Suprapubic skin (tissue), 4 donors: ENCODE measurements around the gene KRTAP5-3. TPM values are rescaled to one million over a fixed set of nuclear protein-coding genes. Genes with fewer than 3 reads are reported as not detected.
"Not testable (repeated sequence)": the region's sequence is repeated elsewhere in the genome, so short reads cannot be mapped to it uniquely, and the experiment has no call there.

ENCODE experiments used
- DNase-seq, 2 donors: peaks; one replicate each; pipeline ENCODE4 v3.0.0-alpha.2; 2019; ENCODE audit warnings: low spot score in 2 of 2
- H3K27ac ChIP-seq: fragments of 200-600 bp; sonication (generic); one replicate; pipeline ENCODE4 v1.5.1; 2019
- H3K27me3 ChIP-seq: fragments of 200-600 bp; sonication (generic); one replicate; pipeline ENCODE4 v1.5.1; 2019
- H3K36me3 ChIP-seq: fragments of 200-600 bp; sonication (generic); one replicate; pipeline ENCODE4 v1.5.1; 2019
- H3K4me1 ChIP-seq: fragments of 200-600 bp; sonication (generic); one replicate; pipeline ENCODE4 v1.5.1; 2019
- H3K4me3 ChIP-seq: fragments of 200-600 bp; sonication (generic); one replicate; pipeline ENCODE4 v1.5.1; 2019; ENCODE audit warnings: mild to moderate bottlenecking
- H3K9me3 ChIP-seq: fragments of 200-600 bp; sonication (generic); one replicate; pipeline ENCODE4 v1.5.1; 2019
- EP300 ChIP-seq: sonication (generic); formaldehyde crosslinking; IDR thresholded peaks from one replicate; pipeline ENCODE4 v1.6.1; 2017; ENCODE audit warnings: antibody characterized with exemption
- POLR2A ChIP-seq, 2 donors: fragments of 450-650 bp; IDR thresholded peaks; one replicate each; pipeline ENCODE4 v1.6.1; 2017; ENCODE audit warnings: antibody characterized with exemption in 2 of 2, mild to moderate bottlenecking in 2 of 2, moderate library complexity in 2 of 2
- POLR2AphosphoS5 ChIP-seq, 3 donors: sonication (generic); formaldehyde crosslinking; IDR thresholded peaks; one replicate each; pipeline ENCODE4 v1.6.1; 2017; ENCODE audit warnings: antibody characterized with exemption in 3 of 3
- WGBS: methylation state at CpG from one replicate; pipeline ENCODE4 v1.1.5; 2018; 5-methylcytosine and 5-hydroxymethylcytosine counted together
- total RNA-seq, 4 donors: library from RNA; depleted of rRNA; stranded (reverse); fragments of >200 nt; gene quantifications; one replicate each; pipeline ENCODE4 v1.1.0, GENCODE V29; 2016
- TF ChIP-seq, protein P1 (sequence below), 2 donors: fragments of 200-600 bp in 1 of 2; fragments of 450-650 bp in 1 of 2; sonication (generic) in 1 of 2; IDR thresholded peaks; one replicate each; pipeline ENCODE4 v1.5.1; 2016 to 2019; ENCODE audit warnings: antibody characterized with exemption in 2 of 2, mild to moderate bottlenecking in 1 of 2, moderate library complexity in 1 of 2

Gene KRTAP5-3
- total RNA-seq, 4 donors from 2014 or later, result 3.7 to 14.9 (median 4.4) TPM; not detected in 1

DNA sequence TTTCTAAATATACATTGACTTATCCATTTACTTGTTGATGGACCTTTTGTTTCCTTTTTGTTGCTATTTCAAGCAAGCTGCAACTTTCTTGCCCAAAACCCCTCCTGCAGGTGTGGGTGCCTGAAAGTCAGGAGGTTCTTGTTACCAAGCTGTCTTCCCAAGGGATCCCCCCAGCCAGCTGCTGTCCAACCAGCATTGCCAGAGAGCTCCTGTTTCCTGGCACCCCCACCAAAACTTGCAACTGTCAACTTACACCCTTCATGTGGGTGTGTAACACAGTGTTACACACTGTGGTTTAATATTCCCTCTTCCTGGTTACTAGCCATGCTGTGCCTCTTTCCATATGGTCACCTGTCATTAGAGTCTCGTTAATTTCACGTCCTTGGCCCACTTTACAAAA is 21.6 kb downstream of the KRTAP5-3 start:
- Histone ChIP-seq H3K9me3 (no peaks in the 10 kb centered on the region), H3K27ac (no peak overlapping the region), H3K4me1 (peaks cover 10% of the 10 kb centered on the region), H3K36me3 (no peaks in the 10 kb centered on the region), H3K4me3 (no peak overlapping the region), H3K27me3 (peaks cover 21% of the 10 kb centered on the region)
- TF ChIP-seq EP300, result no peak
- TF ChIP-seq POLR2A (IDR thresholded peaks at IDR 0.05), result no peak
- TF ChIP-seq POLR2AphosphoS5 (IDR thresholded peaks at IDR 0.05), result no peak
- TF ChIP-seq, protein P1, sequence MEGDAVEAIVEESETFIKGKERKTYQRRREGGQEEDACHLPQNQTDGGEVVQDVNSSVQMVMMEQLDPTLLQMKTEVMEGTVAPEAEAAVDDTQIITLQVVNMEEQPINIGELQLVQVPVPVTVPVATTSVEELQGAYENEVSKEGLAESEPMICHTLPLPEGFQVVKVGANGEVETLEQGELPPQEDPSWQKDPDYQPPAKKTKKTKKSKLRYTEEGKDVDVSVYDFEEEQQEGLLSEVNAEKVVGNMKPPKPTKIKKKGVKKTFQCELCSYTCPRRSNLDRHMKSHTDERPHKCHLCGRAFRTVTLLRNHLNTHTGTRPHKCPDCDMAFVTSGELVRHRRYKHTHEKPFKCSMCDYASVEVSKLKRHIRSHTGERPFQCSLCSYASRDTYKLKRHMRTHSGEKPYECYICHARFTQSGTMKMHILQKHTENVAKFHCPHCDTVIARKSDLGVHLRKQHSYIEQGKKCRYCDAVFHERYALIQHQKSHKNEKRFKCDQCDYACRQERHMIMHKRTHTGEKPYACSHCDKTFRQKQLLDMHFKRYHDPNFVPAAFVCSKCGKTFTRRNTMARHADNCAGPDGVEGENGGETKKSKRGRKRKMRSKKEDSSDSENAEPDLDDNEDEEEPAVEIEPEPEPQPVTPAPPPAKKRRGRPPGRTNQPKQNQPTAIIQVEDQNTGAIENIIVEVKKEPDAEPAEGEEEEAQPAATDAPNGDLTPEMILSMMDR (IDR thresholded peaks at IDR 0.05), result no peak
- WGBS, result 65% methylated on average over 2 of the region's 2 CpGs
- no peak for DNase-seq

DNA sequence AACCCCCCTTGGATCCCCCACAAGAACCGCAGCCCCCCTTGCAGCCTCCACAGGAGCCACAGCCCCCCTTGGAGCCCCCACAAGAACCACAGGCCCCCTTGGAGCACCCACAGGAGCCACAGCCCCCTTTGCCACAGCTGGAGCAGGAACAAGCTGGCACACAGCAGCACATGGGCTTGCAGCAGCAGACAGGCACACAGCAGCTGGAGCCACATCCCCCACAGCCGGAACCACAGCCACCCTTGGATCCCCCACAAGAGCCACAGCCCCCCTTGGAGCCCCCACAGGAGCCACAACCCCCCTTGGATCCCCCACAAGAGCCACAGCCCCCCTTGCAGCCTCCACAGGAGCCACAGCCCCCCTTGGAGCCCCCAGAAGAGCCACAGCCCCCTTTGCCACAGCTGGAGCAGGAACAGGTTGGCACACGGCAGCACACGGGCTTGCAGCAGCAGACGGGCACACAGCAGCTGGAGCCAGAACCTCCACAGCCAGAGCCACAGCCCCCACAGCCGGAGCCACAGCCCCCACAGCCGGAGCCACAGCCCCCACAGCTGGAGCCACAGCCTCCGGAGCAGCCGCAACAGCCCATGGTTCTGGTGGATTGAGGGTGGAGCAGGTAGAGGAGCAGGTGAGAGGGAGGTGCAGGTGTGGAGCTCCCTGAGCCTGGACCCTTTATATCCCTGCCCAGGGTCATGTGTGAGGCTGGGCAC is 23.4 kb downstream of the KRTAP5-3 start, which contains the start of gene KRTAP5-1:
TSS of gene KRTAP5-1 (minus strand) at position 623 of the 710 bp plus-strand sequence. CDS start at position 589, 34 bp downstream.
- H3K4me3 ChIP-seq, DNase-seq, H3K36me3 ChIP-seq, H3K27ac ChIP-seq, H3K9me3 ChIP-seq: not testable (repeated sequence)
- Histone ChIP-seq H3K4me1 (peaks cover 10% of the 10 kb centered on the region), H3K27me3 (peaks cover 18% of the 10 kb centered on the region)
- 77% methylated on average over 3 of the region's 9 CpGs for WGBS

DNA sequence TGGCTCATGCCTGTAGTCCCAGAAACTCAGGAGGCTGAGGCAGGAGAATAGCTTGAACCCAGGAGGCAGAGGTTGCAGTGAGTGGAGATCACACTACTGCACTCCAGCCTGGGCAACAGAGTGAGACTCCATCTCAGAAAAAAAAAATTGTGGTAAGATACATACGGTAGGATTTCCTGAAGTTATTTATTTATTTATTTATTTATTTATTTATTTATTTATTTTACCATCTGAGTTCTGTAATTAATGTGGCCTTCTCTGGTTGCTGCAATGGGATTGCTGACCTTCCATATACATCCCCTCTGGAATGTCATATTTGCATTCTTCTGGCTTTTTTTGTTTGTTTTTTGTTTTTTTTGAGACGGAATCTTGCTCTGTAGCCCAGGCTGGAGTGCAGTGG is 25.4 kb downstream of the KRTAP5-3 start:
- not testable (repeated sequence) for DNase-seq, H3K36me3 ChIP-seq

DNA sequence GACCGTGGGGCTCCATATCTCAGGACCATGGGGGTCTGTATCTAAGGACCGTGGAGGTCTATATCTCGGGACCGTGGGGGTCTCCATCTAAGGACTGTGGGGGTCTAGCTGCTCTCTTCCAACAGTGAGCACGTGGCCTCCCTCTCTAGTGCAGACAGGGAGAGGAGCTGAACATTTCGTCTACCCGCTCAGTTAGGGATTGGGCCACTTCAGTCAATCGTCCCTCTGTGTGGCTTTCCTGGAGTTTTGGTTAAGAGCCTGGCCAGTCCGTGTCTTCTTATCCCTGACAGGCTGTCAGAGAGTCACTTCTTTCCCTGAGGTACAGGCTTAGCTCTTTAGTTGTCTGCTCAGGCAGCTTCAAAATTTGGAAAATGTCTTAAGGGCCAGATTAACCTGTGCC is 26.3 kb downstream of the KRTAP5-3 start:
- 83% methylated on average over 6 of the region's 9 CpGs for WGBS
- TF ChIP-seq POLR2A (IDR thresholded peaks at IDR 0.05) (no peak), EP300 (no peak), POLR2AphosphoS5 (IDR thresholded peaks at IDR 0.05) (no peak)
- TF ChIP-seq, protein P1 (IDR thresholded peaks at IDR 0.05), result no peak
- peaks cover 10% of the 10 kb centered on the region for H3K9me3 ChIP-seq
- H3K27me3 ChIP-seq, result peaks cover 24% of the 10 kb centered on the region
- no peak overlapping the region for H3K27ac ChIP-seq
- H3K36me3 ChIP-seq, result no peaks in the 10 kb centered on the region
- DNase-seq, result no peak
- no peaks in the 10 kb centered on the region for H3K4me1 ChIP-seq
- H3K4me3 ChIP-seq, result no peak overlapping the region

More for the DNA sequence above, 25.4 kb downstream of the KRTAP5-3 start:
- not testable (repeated sequence) for H3K27ac ChIP-seq, H3K4me1 ChIP-seq, H3K9me3 ChIP-seq, H3K4me3 ChIP-seq
- peaks cover 19% of the 10 kb centered on the region for H3K27me3 ChIP-seq
- 82% methylated on average over 2 of the region's 2 CpGs for WGBS

DNA sequence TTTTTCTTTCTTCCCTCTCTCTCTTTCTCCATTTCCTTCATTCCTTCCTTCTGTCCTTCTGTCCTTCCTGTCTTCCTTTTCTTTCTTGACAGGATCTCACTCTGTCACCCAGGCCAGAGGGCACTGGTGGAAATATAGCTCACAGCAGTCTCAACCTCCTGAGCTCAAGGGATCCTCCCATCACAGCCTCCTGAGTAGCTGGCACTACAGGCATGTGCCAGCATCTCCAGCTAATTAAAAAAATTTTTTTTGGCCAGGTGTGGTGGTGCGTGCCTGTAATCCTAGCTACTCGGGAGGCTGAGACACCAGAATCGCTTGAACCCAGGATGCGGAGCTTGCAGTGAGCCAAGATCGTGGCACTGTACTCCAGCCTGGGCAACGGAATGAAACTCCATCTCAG is 31.4 kb downstream of the KRTAP5-3 start:
- DNase-seq, result no peak
- Histone ChIP-seq H3K36me3 (no peaks in the 10 kb centered on the region), H3K4me3 (no peak overlapping the region), H3K9me3 (peaks cover 10% of the 10 kb centered on the region), H3K27me3 (peaks cover 41% of the 10 kb centered on the region), H3K27ac (no peak overlapping the region), H3K4me1 (peaks cover 27% of the 10 kb centered on the region)
- TF ChIP-seq POLR2A (IDR thresholded peaks at IDR 0.05) (no peak), EP300 (no peak)
- TF ChIP-seq, protein P1 (IDR thresholded peaks at IDR 0.05), result no peak
- 73% methylated on average over 6 of the region's 6 CpGs for WGBS

DNA sequence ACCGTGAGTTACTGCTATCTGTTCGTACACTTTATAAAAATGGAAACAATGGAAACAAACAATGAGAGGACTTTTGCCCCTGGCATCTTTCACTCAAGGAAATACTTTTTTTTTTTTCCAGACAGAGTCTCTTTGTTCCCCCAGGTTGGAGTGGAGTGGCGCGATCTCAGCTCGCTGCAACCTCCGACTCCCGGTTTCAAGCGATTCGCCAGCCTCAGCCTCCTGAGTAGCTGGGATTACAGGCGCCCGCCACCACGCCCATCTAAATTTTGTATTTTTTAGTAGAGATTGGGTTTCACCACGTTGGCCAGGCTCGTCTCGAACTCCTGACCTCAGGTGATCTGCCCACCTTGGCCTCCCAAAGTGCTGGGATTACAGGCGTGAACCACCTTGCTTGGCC is 32.5 kb downstream of the KRTAP5-3 start:
- not testable (repeated sequence) for H3K4me3 ChIP-seq, DNase-seq, H3K27ac ChIP-seq, H3K36me3 ChIP-seq, H3K9me3 ChIP-seq
- 80% methylated on average over 16 of the region's 16 CpGs for WGBS
- Histone ChIP-seq H3K27me3 (peaks cover 46% of the 10 kb centered on the region), H3K4me1 (peaks cover 35% of the 10 kb centered on the region)

DNA sequence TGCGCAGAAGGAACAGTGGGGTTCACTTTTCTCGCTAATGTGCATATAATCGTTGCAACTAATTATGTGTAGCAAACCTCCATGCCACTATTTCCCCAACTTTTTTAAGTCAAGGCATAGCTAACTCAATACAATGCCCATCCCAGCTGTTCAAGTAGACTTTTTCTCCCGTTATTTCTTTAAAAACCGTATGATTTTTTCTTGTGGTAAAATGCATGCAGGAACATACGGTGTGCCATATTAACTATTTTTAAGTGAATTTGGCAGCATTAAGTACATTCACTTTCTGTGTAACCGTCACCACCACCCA is 33.4 kb downstream of the KRTAP5-3 start:
- no peak overlapping the region for H3K4me3 ChIP-seq
- H3K4me1 ChIP-seq, result peaks cover 41% of the 10 kb centered on the region
- TF ChIP-seq POLR2A (IDR thresholded peaks at IDR 0.05), result no peak
- TF ChIP-seq EP300, result no peak
- TF ChIP-seq, protein P1 (IDR thresholded peaks at IDR 0.05), result no peak
- TF ChIP-seq POLR2AphosphoS5 (IDR thresholded peaks at IDR 0.05), result no peak
- peaks cover 10% of the 10 kb centered on the region for H3K9me3 ChIP-seq
- no peak for DNase-seq
- no peaks in the 10 kb centered on the region for H3K36me3 ChIP-seq
- no peak overlapping the region for H3K27ac ChIP-seq
- H3K27me3 ChIP-seq, result peaks cover 46% of the 10 kb centered on the region
- WGBS, result 14% methylated on average over 7 of the region's 7 CpGs
